Measurements from ENCODE around the gene SNAP47. TPM values are rescaled to one million over a fixed set of nuclear protein-coding genes. Genes with fewer than 3 reads are reported as not detected.

SNAP47 gene
- total and polyA plus RNA-seq, 5 donors: 43.1 to 91.8 (median 63.3) TPM

Other genes with a start within 250 kb of the SNAP47 start
- 1 to 10 TPM; 3.4 to 6.1 (median 4.2) TPM for gene ZNF678, start 171.9 kb upstream of the SNAP47 start, total RNA-seq
- 0.95 TPM for gene ZNF678, start 171.9 kb upstream of the SNAP47 start, polyA plus RNA-seq
- gene JMJD4, start 133 bp upstream of the SNAP47 start, total RNA-seq: 10 to 100 TPM in 1 of 4 donors, 1 to 10 TPM in 3; 7.7 to 11.5 (median 8.9) TPM
- gene JMJD4, start 133 bp upstream of the SNAP47 start, polyA plus RNA-seq: 9.5 TPM
- not detected for gene PRSS38, start 80.2 kb downstream of the SNAP47 start, total RNA-seq
- not detected for gene PRSS38, start 80.2 kb downstream of the SNAP47 start, polyA plus RNA-seq
- gene WNT9A, start 212.5 kb downstream of the SNAP47 start, total RNA-seq: 1 to 10 TPM in 2 of 4 donors, under 1 TPM in 2; 0.60 to 1.8 (median 1.2) TPM
- 0.63 TPM for gene WNT9A, start 212.5 kb downstream of the SNAP47 start, polyA plus RNA-seq